A549 (cell line): ENCODE results near the gene MCTP1.
"Not testable (repeated sequence)": the region's sequence is repeated elsewhere in the genome, so short reads cannot be mapped to it uniquely, and the experiment has no call there.

Experiments used
- CTCF ChIP-seq: fragments of >200 bp; sonication (Bioruptor Twin); formaldehyde crosslinking; IDR thresholded peaks from 3 replicates; pipeline ENCODE4 v1.5.1; 2016
- EP300 ChIP-seq, 2 experiments: fragments of >200 bp; sonication (Bioruptor Twin); formaldehyde crosslinking; IDR thresholded peaks; 2 replicates in 1 of 2; 3 replicates in 1 of 2; pipeline ENCODE4 v1.6.1; 2016 to 2017
- POLR2A ChIP-seq: IDR thresholded peaks from 2 replicates; pipeline ENCODE4 v1.6.1; 2012; ENCODE audit warnings: mild to moderate bottlenecking, low read length
- POLR2AphosphoS2 ChIP-seq: conservative IDR thresholded peaks from 2 replicates; pipeline ENCODE4 v1.6.1; 2012; ENCODE audit warnings: low read length, improper control_type of control experiment, inconsistent platforms

- not testable (repeated sequence) for TF ChIP-seq CTCF; POLR2A; POLR2AphosphoS2; EP300 (IDR thresholded peaks at IDR 0.05)
Observed at GRCh38 chr5:94828222-94828621, 456.7 kb downstream of the MCTP1 start.
